ENCODE results near the gene COX20. TPM values are rescaled to one million over a fixed set of nuclear protein-coding genes. Genes with fewer than 3 reads are reported as not detected.

Gene COX20
- total RNA-seq, 1 experiment from 2014 or later = 38.0 TPM

GRCh38 chr1:244844155-244845121, 9.0 kb downstream of the COX20 start:
- DNase-seq = no peak
- Histone ChIP-seq H3K14ac (ENCODE audit: insufficient read depth, low read length) (no peak overlapping the region), H4K5ac (ENCODE audit: insufficient read length, low read depth, low read length) (no peak overlapping the region), H4K91ac (ENCODE audit: insufficient read length, low read depth, low read length) (no peak overlapping the region), H3K23me2 (ENCODE audit: insufficient read length, low read depth, low read length, poor library complexity, severe bottlenecking) (no peaks in the 10 kb centered on the region), H2BK120ac (ENCODE audit: low read depth, low read length, poor library complexity, severe bottlenecking) (no peak overlapping the region), H3K4me1 (ENCODE audit: insufficient read depth, low read length) (no peaks in the 10 kb centered on the region), H3T11ph (ENCODE audit: low read length) (no peak overlapping the region), H3K4me2 (ENCODE audit: insufficient read depth, insufficient read length, low read length) (no peak overlapping the region), H2BK15ac (ENCODE audit: low read depth, low read length) (no peak overlapping the region), H3K23ac (ENCODE audit: insufficient read length, low read depth, low read length) (no peak overlapping the region), H3K4ac (ENCODE audit: low read depth, low read length) (no peak overlapping the region), H3K27me3 (ENCODE audit: insufficient read depth, low read length) (no peaks in the 10 kb centered on the region), H4K8ac (replicated peaks; ENCODE audit: insufficient read length, low read depth, low read length) (no peak overlapping the region), H4K20me1 (ENCODE audit: control insufficient read depth, insufficient read depth, insufficient read length) (no peaks in the 10 kb centered on the region), H3K9ac (ENCODE audit: extremely low read depth, insufficient read length, low read length) (no peak overlapping the region), H2BK5ac (ENCODE audit: insufficient read length, low read length) (no peak overlapping the region), H3K9me3 (ENCODE audit: control insufficient read depth, low read depth, low read length) (no peaks in the 10 kb centered on the region), H3K79me1 (ENCODE audit: insufficient read depth, low read depth, low read length, poor library complexity, severe bottlenecking) (no peaks in the 10 kb centered on the region), H3K79me2 (ENCODE audit: insufficient read depth, low read length) (no peaks in the 10 kb centered on the region), H2BK12ac (ENCODE audit: insufficient read length, low read depth, low read length) (no peak overlapping the region), H3K27ac (ENCODE audit: insufficient read length, low read depth, low read length) (no peak overlapping the region), H3K18ac (ENCODE audit: insufficient read length, low read depth, low read length) (no peak overlapping the region), H2BK20ac (ENCODE audit: low read depth, low read length, poor library complexity, severe bottlenecking) (no peak overlapping the region), H3K56ac (ENCODE audit: insufficient read length, low read depth, low read length) (no peak overlapping the region), H2AK5ac (ENCODE audit: insufficient read length, low read length) (no peak overlapping the region), H2AFZ (ENCODE audit: low read length) (no peak overlapping the region)
- TF ChIP-seq CTCF (conservative IDR thresholded peaks at IDR 0.05) = no peak
- WGBS (ENCODE audit: extremely low coverage, insufficient read length, low lambda C conversion rate) = no CpG with 5 or more reads among the region's 13 CpGs
- Mint-ChIP-seq H3K27me3 (ENCODE audit: low read depth) (no peaks in the 10 kb centered on the region), H3K36me3 (ENCODE audit: insufficient read depth in 1 of 3, low read depth in 3 of 3) (peaks cover 40 to 94% (median 69%) of the 10 kb centered on the region in 3 experiments; a peak in 6 of 7 replicates), H3K27ac (peak overlapping the region in 2 of 3 experiments; percentile 57 to 65; a peak in 3 of 7 replicates), H3K4me3 (no peak overlapping the region), H3K9me3 (no peaks in the 10 kb centered on the region), H3K4me1 (peaks cover 6 to 9% of the 10 kb centered on the region in 2 experiments; a peak in 3 of 4 replicates)

Measured in H9 (cell line).